Stimulated activated naive CD8-positive, alpha-beta T cell treated with anti-CD3 and anti-CD28 coated beads, Interleukin-15, Interleukin-2, amounts not matched to agents 100 ng/mL and 50 ng/mL, for 24 hours (primary cell): ENCODE data around the gene TRPC6.

Source experiments
- H3K27ac Mint-ChIP-seq: one replicate; pipeline ENCODE4 v1.8.0; 2021; ENCODE audit warnings: mild to moderate bottlenecking, mixed read lengths
- H3K27me3 Mint-ChIP-seq: one replicate; pipeline ENCODE4 v1.8.0; 2021; ENCODE audit warnings: mixed read lengths
- H3K36me3 Mint-ChIP-seq: one replicate; pipeline ENCODE4 v1.8.0; 2021; ENCODE audit warnings: low read depth, mixed read lengths
- H3K4me1 Mint-ChIP-seq: one replicate; pipeline ENCODE4 v1.8.0; 2021; ENCODE audit warnings: low read depth, mixed read lengths
- H3K4me3 Mint-ChIP-seq: one replicate; pipeline ENCODE4 v1.8.0; 2021; ENCODE audit warnings: mild to moderate bottlenecking, mixed read lengths
- H3K9me3 Mint-ChIP-seq: one replicate; pipeline ENCODE4 v1.8.0; 2021; ENCODE audit warnings: mixed read lengths

TRPC6 gene

GRCh38 chr11:101433151-101433550 is 150.7 kb downstream of the TRPC6 start:
- Mint-ChIP-seq H3K9me3 (peaks cover 23% of the 10 kb centered on the region), H3K27ac (no peak overlapping the region), H3K4me1 (no peaks in the 10 kb centered on the region), H3K4me3 (no peak overlapping the region), H3K36me3 (no peaks in the 10 kb centered on the region), H3K27me3 (no peaks in the 10 kb centered on the region)

- no peaks in the 10 kb centered on the region for H3K36me3 Mint-ChIP-seq
- H3K4me3 Mint-ChIP-seq, result no peak overlapping the region
- no peaks in the 10 kb centered on the region for H3K4me1 Mint-ChIP-seq
- H3K27ac Mint-ChIP-seq, result no peak overlapping the region
- no peaks in the 10 kb centered on the region for H3K27me3 Mint-ChIP-seq
- H3K9me3 Mint-ChIP-seq, result peaks cover 32% of the 10 kb centered on the region
Observed at GRCh38 chr11:101429703-101430540, 153.9 kb downstream of the TRPC6 start.

- H3K4me1 Mint-ChIP-seq, result no peaks in the 10 kb centered on the region
Observed at GRCh38 chr11:101428918-101429317, 154.9 kb downstream of the TRPC6 start.

GRCh38 chr11:101407324-101407723 is 176.5 kb downstream of the TRPC6 start:
- Mint-ChIP-seq H3K4me3 (no peak overlapping the region), H3K4me1 (no peaks in the 10 kb centered on the region), H3K27me3 (no peaks in the 10 kb centered on the region), H3K9me3 (peaks cover 7% of the 10 kb centered on the region), H3K27ac (no peak overlapping the region), H3K36me3 (no peaks in the 10 kb centered on the region)

More at GRCh38 chr11:101428918-101429317, 154.9 kb downstream of the TRPC6 start:
- H3K4me3 Mint-ChIP-seq, result no peak overlapping the region
- no peak overlapping the region for H3K27ac Mint-ChIP-seq
- no peaks in the 10 kb centered on the region for H3K36me3 Mint-ChIP-seq
- no peaks in the 10 kb centered on the region for H3K27me3 Mint-ChIP-seq
- H3K9me3 Mint-ChIP-seq, result peaks cover 32% of the 10 kb centered on the region
